ENCODE results near the gene LRRC58.

GRCh38 chr3:120396469-120396868 lies 47.3 kb upstream of the LRRC58 start:
- TF ChIP-seq CTCF (IDR thresholded peaks at IDR 0.05) (no peak), POLR2A (IDR thresholded peaks at IDR 0.05) (no peak)

Measured in right lobe of liver (tissue), 4 donors.